Measurements from ENCODE around the gene FAM25A.

Gene FAM25A

DNA sequence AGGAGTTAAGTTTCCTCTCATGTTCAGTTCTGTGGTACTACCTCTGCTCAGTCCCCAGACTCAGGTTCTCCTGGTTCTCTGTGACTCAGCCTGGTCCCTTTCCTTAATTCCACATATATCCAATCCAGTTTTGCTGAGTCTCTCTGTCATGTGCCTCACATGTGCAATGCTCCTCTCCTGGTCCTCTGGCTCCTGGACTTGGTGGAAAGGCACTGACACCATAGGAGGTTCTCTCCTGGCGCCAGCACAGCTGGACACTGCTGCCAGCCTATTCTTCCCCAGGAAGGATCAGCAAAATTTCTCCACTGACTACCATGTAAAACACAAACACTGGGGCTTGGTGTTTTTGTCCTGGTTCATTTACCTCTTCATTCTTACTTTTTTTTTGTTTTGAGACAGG is 46.8 kb downstream of the FAM25A start:
- FAIRE-seq = no peak

DNA sequence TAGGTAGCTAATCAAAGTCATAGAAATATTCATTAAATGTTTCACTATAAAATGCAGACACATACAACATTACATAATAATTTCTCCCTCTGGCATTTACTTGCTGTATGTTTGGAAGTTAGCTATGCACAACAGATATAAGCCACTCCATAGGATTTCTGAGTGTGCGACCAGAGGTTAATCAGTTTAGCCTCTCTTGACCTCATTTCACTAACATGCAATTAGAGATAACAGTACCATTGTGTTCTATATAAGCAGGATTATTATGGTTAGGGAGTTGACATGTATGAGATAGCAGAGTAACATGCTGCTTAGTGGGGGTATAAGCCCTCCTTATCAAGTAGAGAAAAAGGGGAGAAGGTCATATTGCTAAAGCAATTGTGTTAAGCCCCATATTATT is 48.2 kb downstream of the FAM25A start:
- FAIRE-seq = no peak

DNA sequence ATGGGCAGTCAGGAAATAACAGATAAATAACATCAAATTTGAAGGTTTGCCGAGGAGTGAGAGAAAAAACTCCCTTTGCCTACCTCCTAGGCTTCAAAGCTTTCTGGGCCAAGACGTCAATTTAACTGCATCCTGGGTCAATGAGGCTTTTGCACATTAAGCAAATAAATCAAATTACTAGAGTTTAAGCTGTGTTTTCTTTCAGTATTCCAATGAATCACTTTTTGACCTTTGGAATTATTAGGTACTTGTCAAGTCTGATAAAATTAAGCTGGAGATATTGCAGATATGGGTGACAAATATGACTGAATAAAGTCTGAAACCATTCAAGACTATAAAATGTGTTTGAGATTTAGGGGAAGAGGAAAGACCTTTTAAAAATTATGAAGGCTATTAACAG is 52.4 kb downstream of the FAM25A start:
- FAIRE-seq = no peak

Data from G401.6 (cell line).